Spleen (tissue), 11 donors: ENCODE data around the gene TMX4. TPM values are rescaled to one million over a fixed set of nuclear protein-coding genes. Genes with fewer than 3 reads are reported as not detected.

ENCODE experiments used
- DNase-seq: peaks from one replicate; pipeline ENCODE4 v3.0.0-alpha.2; 2020
- H3K27ac ChIP-seq, 8 donors: fragments of 200-600 bp; sonication (generic) in 7 of 8; 1 replicate in 4 of 8; 2 replicates in 4 of 8; pipeline versions ENCODE4 v1.5.0 to v1.8.0; 2016 to 2021; ENCODE audit warnings: inconsistent platforms in 4 of 8, mild to moderate bottlenecking in 4 of 8, moderate library complexity in 1 of 8
- H3K27me3 ChIP-seq, 7 donors: fragments of 200-600 bp; sonication (generic) in 6 of 7; replicated peaks in 1 of 7; 1 replicate in 4 of 7; 2 replicates in 3 of 7; pipeline versions ENCODE4 v1.5.0 to v1.8.0; 2016 to 2021; ENCODE audit warnings: inconsistent platforms in 3 of 7, mild to moderate bottlenecking in 1 of 7
- H3K36me3 ChIP-seq, 6 donors: fragments of 200-600 bp; sonication (generic) in 5 of 6; 1 replicate in 4 of 6; 2 replicates in 2 of 6; pipeline versions ENCODE4 v1.5.0 to v1.8.0; 2016 to 2021; ENCODE audit warnings: inconsistent platforms in 2 of 6
- H3K4me1 ChIP-seq, 6 donors: fragments of 200-600 bp; sonication (generic) in 5 of 6; 1 replicate in 3 of 6; 2 replicates in 3 of 6; pipeline versions ENCODE4 v1.5.0 to v1.8.0; 2016 to 2021; ENCODE audit warnings: inconsistent platforms in 3 of 6
- H3K4me3 ChIP-seq, 8 donors: fragments of 200-600 bp; sonication (generic) in 7 of 8; 1 replicate in 4 of 8; 2 replicates in 4 of 8; pipeline versions ENCODE4 v1.5.0 to v1.8.0; 2016 to 2021; ENCODE audit warnings: inconsistent platforms in 4 of 8, mild to moderate bottlenecking in 4 of 8, moderate library complexity in 2 of 8
- H3K9me3 ChIP-seq, 8 donors: fragments of 200-600 bp; sonication (generic) in 7 of 8; 1 replicate in 4 of 8; 2 replicates in 4 of 8; pipeline versions ENCODE4 v1.5.0 to v1.8.0; 2016 to 2021; ENCODE audit warnings: inconsistent platforms in 4 of 8
- CTCF ChIP-seq, 11 experiments: fragments of 200-600 bp in 7 of 11; fragments of 450-650 bp in 4 of 11; sonication (generic) in 4 of 11; IDR thresholded peaks in 8 of 11; conservative IDR thresholded peaks in 3 of 11; 1 replicate in 7 of 11; 2 replicates in 4 of 11; pipeline versions ENCODE4 v1.4.0 to v1.8.0; 2016 to 2021; ENCODE audit warnings: antibody characterized with exemption in 11 of 11, inconsistent platforms in 4 of 11, mild to moderate bottlenecking in 1 of 11
- POLR2A ChIP-seq, 3 donors: fragments of 450-650 bp; IDR thresholded peaks; one replicate each; pipeline ENCODE4 v1.5.1; 2017; ENCODE audit warnings: antibody characterized with exemption in 3 of 3, mild to moderate bottlenecking in 1 of 3
- POLR2AphosphoS5 ChIP-seq, 3 donors: sonication (generic); formaldehyde crosslinking; IDR thresholded peaks; one replicate each; pipeline ENCODE4 v1.5.1; 2017; ENCODE audit warnings: antibody characterized with exemption in 3 of 3
- WGBS, 5 donors: extraction: QIAGEN DNeasy Blood & Tissue Kit in 3 of 5; methylation state at CpG; one replicate each; pipeline versions ENCODE4 v1.1.5 to v1.1.7; 2013 to 2018; 5-methylcytosine and 5-hydroxymethylcytosine counted together
- intact Hi-C: fragments of 100-400 bp; cut with DNase I; formaldehyde crosslinking; loops from one replicate; pipeline ENCODE4 v1.15.0; 2023; ENCODE audit warnings: low total_unique reads
- polyA plus RNA-seq, 3 donors: library from polyadenylated mRNA; stranded (reverse); fragments of 200-250 nt; gene quantifications; one replicate each; pipeline ENCODE4 v1.2.1, GENCODE V29; 2013
- total RNA-seq, 7 donors: library from RNA; depleted of rRNA in 3 of 7; stranded (reverse); fragments of >200 nt in 3 of 7; fragmentation: NEBNext Ultra II Directional in 4 of 7; extraction: Animal tissue kit (Norgen Biotek cat#: 25700) in 4 of 7; gene quantifications; one replicate each; pipeline versions ENCODE4 v1.1.0 to v1.2.1, GENCODE V29; 2016 to 2021
- donor health status: healthy with polysubstance abuse.
- donor health status: DM: no; HTN: no; CAD: no; lungs with moderate emphysema.
- donor health status: DM: no; HTN: no; CAD: no.
- donor health status: Bipolar disorder and iron deficiency.
- donor health status: healthy.
- donor health status: DM: no; HTN: no; CAD: no.
- donor health status: DM: yes; HTN: yes; CAD: no.

TMX4 gene
- total and polyA plus RNA-seq, 10 donors, result 7.5 to 56.3 (median 38.2) TPM

- DNase-seq, result no peak
- intact Hi-C loops, result no loop called here
- no peak for TF ChIP-seq CTCF (IDR thresholded peaks at IDR 0.05 in 8 of 11, conservative IDR thresholded peaks at IDR 0.05 in 3 of 11)
Observed at GRCh38 chr20:8000796-8001195, 18.8 kb downstream of the TMX4 start.

GRCh38 chr20:7996898-7997297 is 22.7 kb downstream of the TMX4 start:
- 91 to 97% (median 93%) methylated on average over 3 of the region's 3 CpGs for WGBS, 5 donors
- H3K27me3 ChIP-seq, result no peaks in the 10 kb centered on the region
- peaks cover 0 to 100% (median 68%) of the 10 kb centered on the region in 6 donors for H3K36me3 ChIP-seq
- H3K9me3 ChIP-seq, result peaks cover 0 to 19% (median 14%) of the 10 kb centered on the region in 8 donors
- no peaks in the 10 kb centered on the region for H3K4me1 ChIP-seq
- TF ChIP-seq POLR2A (IDR thresholded peaks at IDR 0.05) (no peak), POLR2AphosphoS5 (IDR thresholded peaks at IDR 0.05) (no peak), CTCF (IDR thresholded peaks at IDR 0.05 in 8 of 11, conservative IDR thresholded peaks at IDR 0.05 in 3 of 11) (no peak)
- H3K4me3 ChIP-seq, result no peak overlapping the region
- DNase-seq, result no peak
- intact Hi-C loops, result no loop called here
- no peak overlapping the region for H3K27ac ChIP-seq

More at GRCh38 chr20:8000796-8001195, 18.8 kb downstream of the TMX4 start:
- no peaks in the 10 kb centered on the region for H3K9me3 ChIP-seq
- H3K4me1 ChIP-seq, result no peaks in the 10 kb centered on the region
- no peak overlapping the region for H3K27ac ChIP-seq
- no peak overlapping the region for H3K4me3 ChIP-seq
- H3K27me3 ChIP-seq, result no peaks in the 10 kb centered on the region
- peaks cover 0 to 96% (median 50%) of the 10 kb centered on the region in 6 donors for H3K36me3 ChIP-seq

- no peak for DNase-seq
- H3K27ac ChIP-seq, result no peak overlapping the region
- peaks cover 0 to 19% (median 14%) of the 10 kb centered on the region in 8 donors for H3K9me3 ChIP-seq
- intact Hi-C loops, result no loop called here
- no peak overlapping the region for H3K4me3 ChIP-seq
- no peaks in the 10 kb centered on the region for H3K4me1 ChIP-seq
- no peaks in the 10 kb centered on the region for H3K27me3 ChIP-seq
- H3K36me3 ChIP-seq, result peaks cover 0 to 99% (median 64%) of the 10 kb centered on the region in 6 donors
- TF ChIP-seq CTCF (IDR thresholded peaks at IDR 0.05 in 8 of 11, conservative IDR thresholded peaks at IDR 0.05 in 3 of 11) (no peak), POLR2AphosphoS5 (IDR thresholded peaks at IDR 0.05) (no peak), POLR2A (IDR thresholded peaks at IDR 0.05) (no peak)
- 96 to 100% (median 100%) methylated on average over 1 of the region's 1 CpG for WGBS, 5 donors
Observed at GRCh38 chr20:7994809-7995208, 24.8 kb downstream of the TMX4 start.

DNA sequence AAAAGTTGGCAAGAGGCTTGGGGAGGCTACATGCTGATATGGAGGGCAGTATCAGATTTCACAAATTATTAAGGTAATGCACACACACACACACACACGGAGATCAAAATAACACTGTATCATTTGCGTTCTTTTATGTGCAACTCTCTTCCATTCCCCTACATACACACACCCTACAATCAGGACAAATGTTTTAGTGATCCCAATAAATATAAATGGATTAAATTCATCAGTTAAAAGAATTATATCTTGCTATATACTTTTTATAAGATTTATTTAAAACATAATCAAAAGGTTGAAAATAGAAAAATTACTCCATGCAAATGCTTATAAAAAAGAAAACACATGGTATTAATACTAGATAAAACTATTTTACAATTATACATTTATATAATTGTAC is 25.9 kb downstream of the TMX4 start:
- Histone ChIP-seq H3K27me3 (no peaks in the 10 kb centered on the region), H3K9me3 (peaks cover 0 to 19% (median 14%) of the 10 kb centered on the region in 8 donors), H3K36me3 (peaks cover 0 to 99% (median 56%) of the 10 kb centered on the region in 6 donors), H3K4me1 (no peaks in the 10 kb centered on the region), H3K27ac (no peak overlapping the region), H3K4me3 (no peak overlapping the region)
- no peak for DNase-seq
- TF ChIP-seq CTCF (IDR thresholded peaks at IDR 0.05 in 8 of 11, conservative IDR thresholded peaks at IDR 0.05 in 3 of 11) (no peak), POLR2AphosphoS5 (IDR thresholded peaks at IDR 0.05) (no peak), POLR2A (IDR thresholded peaks at IDR 0.05) (no peak)
- whole genome bisulfite sequencing, 5 donors, result 95 to 99% (median 98%) methylated on average over 2 of the region's 2 CpGs
- intact Hi-C loops, result no loop called here
